ENCODE data around the gene WDR11. TPM values are rescaled to one million over a fixed set of nuclear protein-coding genes. Genes with fewer than 3 reads are reported as not detected.

The WDR11 gene
- total RNA-seq, 1 donor from 2014 or later, result 74.1 TPM

DNA sequence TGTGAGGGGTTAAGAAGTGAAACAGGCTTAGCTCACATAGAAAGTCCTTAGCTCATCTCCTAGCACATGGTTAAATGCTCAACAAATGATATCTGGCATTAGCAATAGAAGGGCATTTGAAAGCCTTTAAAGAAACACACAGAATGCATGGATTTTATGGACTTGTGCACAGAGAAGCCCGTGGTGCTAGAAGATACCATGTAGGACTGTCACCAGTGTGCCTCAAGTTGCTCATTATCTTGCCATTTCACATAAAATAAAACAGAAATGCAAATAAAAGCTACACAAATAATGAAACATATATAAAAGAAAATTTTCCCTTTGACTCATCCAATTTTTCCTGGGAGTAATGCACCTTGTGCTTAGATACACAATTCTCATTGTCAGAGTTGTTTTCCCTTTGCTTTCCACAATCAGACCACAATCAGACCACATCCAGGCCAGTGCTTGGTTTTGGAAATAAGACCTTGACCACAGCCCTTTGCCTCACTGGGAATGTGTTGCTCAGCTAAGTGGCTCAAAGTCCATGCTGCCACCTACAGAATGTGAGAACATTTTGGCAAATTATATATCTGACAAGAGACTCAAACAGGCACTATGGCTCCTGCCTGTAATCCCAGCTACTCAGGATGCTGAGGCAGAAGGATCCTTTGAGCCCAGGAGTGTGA lies 9.5 kb upstream of the WDR11 start:
- Mint-ChIP-seq H3K9me3 (ENCODE audit: unreplicated experiment) (no peaks in the 10 kb centered on the region), H3K36me3 (ENCODE audit: unreplicated experiment) (no peaks in the 10 kb centered on the region), H3K27me3 (ENCODE audit: unreplicated experiment) (peaks cover 4% of the 10 kb centered on the region), H3K27ac (ENCODE audit: unreplicated experiment) (no peak overlapping the region), H3K4me3 (ENCODE audit: unreplicated experiment) (no peak overlapping the region), H3K4me1 (ENCODE audit: low read depth, unreplicated experiment) (peaks cover 5% of the 10 kb centered on the region)
- no peak for DNase-seq
- TF ChIP-seq, protein P1, sequence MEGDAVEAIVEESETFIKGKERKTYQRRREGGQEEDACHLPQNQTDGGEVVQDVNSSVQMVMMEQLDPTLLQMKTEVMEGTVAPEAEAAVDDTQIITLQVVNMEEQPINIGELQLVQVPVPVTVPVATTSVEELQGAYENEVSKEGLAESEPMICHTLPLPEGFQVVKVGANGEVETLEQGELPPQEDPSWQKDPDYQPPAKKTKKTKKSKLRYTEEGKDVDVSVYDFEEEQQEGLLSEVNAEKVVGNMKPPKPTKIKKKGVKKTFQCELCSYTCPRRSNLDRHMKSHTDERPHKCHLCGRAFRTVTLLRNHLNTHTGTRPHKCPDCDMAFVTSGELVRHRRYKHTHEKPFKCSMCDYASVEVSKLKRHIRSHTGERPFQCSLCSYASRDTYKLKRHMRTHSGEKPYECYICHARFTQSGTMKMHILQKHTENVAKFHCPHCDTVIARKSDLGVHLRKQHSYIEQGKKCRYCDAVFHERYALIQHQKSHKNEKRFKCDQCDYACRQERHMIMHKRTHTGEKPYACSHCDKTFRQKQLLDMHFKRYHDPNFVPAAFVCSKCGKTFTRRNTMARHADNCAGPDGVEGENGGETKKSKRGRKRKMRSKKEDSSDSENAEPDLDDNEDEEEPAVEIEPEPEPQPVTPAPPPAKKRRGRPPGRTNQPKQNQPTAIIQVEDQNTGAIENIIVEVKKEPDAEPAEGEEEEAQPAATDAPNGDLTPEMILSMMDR (IDR thresholded peaks at IDR 0.05; ENCODE audit: partially characterized antibody, unreplicated experiment), result no peak

DNA sequence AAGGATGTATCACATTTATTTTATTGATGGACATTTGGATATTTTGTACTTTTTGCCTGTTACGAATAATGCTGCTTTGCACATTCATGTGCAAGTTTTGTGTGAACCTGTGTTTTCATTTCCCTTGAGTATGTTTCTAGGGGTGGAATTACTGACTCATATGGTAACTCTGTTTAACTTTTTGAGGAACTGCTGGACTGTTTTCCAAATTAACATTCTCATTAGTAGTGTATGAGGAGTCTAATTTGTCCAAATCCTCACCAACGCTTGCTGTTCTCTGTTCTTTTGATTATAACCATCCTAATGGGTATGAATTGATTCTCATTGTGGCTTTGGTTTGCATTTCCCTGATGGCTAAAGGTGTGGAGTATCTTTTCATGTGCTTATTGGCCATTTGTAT lies 3.2 kb downstream of the WDR11 start:
- no peak overlapping the region for H3K27ac Mint-ChIP-seq (ENCODE audit: unreplicated experiment)
- peaks cover 10% of the 10 kb centered on the region for H3K36me3 Mint-ChIP-seq (ENCODE audit: unreplicated experiment)
- peaks cover 3% of the 10 kb centered on the region for H3K27me3 Mint-ChIP-seq (ENCODE audit: unreplicated experiment)
- no peak overlapping the region for H3K4me3 Mint-ChIP-seq (ENCODE audit: unreplicated experiment)
- peaks cover 20% of the 10 kb centered on the region for H3K4me1 Mint-ChIP-seq (ENCODE audit: low read depth, unreplicated experiment)
- TF ChIP-seq, protein P1 (IDR thresholded peaks at IDR 0.05; ENCODE audit: partially characterized antibody, unreplicated experiment), result no peak
- peaks cover 6% of the 10 kb centered on the region for H3K9me3 Mint-ChIP-seq (ENCODE audit: unreplicated experiment)
- no peak for DNase-seq

- no peaks in the 10 kb centered on the region for H3K9me3 Mint-ChIP-seq (ENCODE audit: unreplicated experiment)
- DNase-seq, result no peak
- peaks cover 4% of the 10 kb centered on the region for H3K36me3 Mint-ChIP-seq (ENCODE audit: unreplicated experiment)
- no peaks in the 10 kb centered on the region for H3K27me3 Mint-ChIP-seq (ENCODE audit: unreplicated experiment)
- TF ChIP-seq, protein P1 (IDR thresholded peaks at IDR 0.05; ENCODE audit: partially characterized antibody, unreplicated experiment), result no peak
- no peak overlapping the region for H3K27ac Mint-ChIP-seq (ENCODE audit: unreplicated experiment)
- H3K4me1 Mint-ChIP-seq (ENCODE audit: low read depth, unreplicated experiment), result no peaks in the 10 kb centered on the region
- no peak overlapping the region for H3K4me3 Mint-ChIP-seq (ENCODE audit: unreplicated experiment)
Observed at GRCh38 chr10:120861178-120861855, 10.2 kb downstream of the WDR11 start.

DNA sequence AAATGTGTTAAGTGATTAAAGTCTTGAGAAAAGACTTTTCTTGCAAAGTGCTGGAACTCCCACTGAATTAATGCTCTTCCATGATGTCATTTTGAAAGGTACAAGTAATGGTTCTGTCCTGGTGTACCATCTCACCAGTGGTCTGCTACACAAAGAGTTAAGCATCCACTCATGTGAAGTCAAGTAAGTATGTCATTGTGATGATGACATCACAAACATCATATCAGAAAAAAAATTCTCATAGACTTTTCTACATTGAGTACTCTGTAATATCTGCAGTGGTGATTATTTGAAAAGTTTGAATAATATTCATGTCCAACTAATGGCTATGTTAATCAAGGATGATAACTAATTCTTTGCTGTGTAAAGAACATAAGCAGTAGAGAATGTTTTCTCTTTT lies 22.6 kb downstream of the WDR11 start:
- Mint-ChIP-seq H3K9me3 (ENCODE audit: unreplicated experiment) (no peaks in the 10 kb centered on the region), H3K27ac (ENCODE audit: unreplicated experiment) (no peak overlapping the region), H3K27me3 (ENCODE audit: unreplicated experiment) (no peaks in the 10 kb centered on the region), H3K4me1 (ENCODE audit: low read depth, unreplicated experiment) (no peaks in the 10 kb centered on the region), H3K4me3 (ENCODE audit: unreplicated experiment) (no peak overlapping the region), H3K36me3 (ENCODE audit: unreplicated experiment) (peaks cover 10% of the 10 kb centered on the region)
- TF ChIP-seq, protein P1 (IDR thresholded peaks at IDR 0.05; ENCODE audit: partially characterized antibody, unreplicated experiment), result no peak
- no peak for DNase-seq

GRCh38 chr10:120883071-120883470 lies 31.9 kb downstream of the WDR11 start:
- H3K27ac Mint-ChIP-seq (ENCODE audit: unreplicated experiment), result no peak overlapping the region
- H3K36me3 Mint-ChIP-seq (ENCODE audit: unreplicated experiment), result no peaks in the 10 kb centered on the region
- H3K9me3 Mint-ChIP-seq (ENCODE audit: unreplicated experiment), result no peaks in the 10 kb centered on the region
- no peaks in the 10 kb centered on the region for H3K27me3 Mint-ChIP-seq (ENCODE audit: unreplicated experiment)
- TF ChIP-seq, protein P1 (IDR thresholded peaks at IDR 0.05; ENCODE audit: partially characterized antibody, unreplicated experiment), result no peak
- DNase-seq, result no peak
- H3K4me1 Mint-ChIP-seq (ENCODE audit: low read depth, unreplicated experiment), result no peaks in the 10 kb centered on the region
- no peak overlapping the region for H3K4me3 Mint-ChIP-seq (ENCODE audit: unreplicated experiment)
